K562 (cell line): ENCODE measurements around the gene RBMS3. TPM values are rescaled to one million over a fixed set of nuclear protein-coding genes. Genes with fewer than 3 reads are reported as not detected.

Experiments
- ATAC-seq: fragments of 200-7000 bp; cut with Tn5 transposase; 3 replicates; pipeline ENCODE4 v1.9.1; 2020; ENCODE audit warnings: moderate library complexity
- BruUV-seq: library from RNA; stranded (reverse); fragments of 400-500 nt; replicated peaks from 2 replicates; lab custom pipeline; 2021; lab: Mats Ljungman, UMichigan
- CTCF ChIA-PET: fragments of 300-600 bp; formaldehyde crosslinking; extraction: SDS; loops from one replicate; lab custom pipeline; 2021; ENCODE audit warnings: low intra/inter-chr PET ratio; lab: Yijun Ruan, JAX
- POLR2A ChIA-PET: fragments of 300-600, 350-650 bp; sonication (Branson Sonifier 250); formaldehyde crosslinking; extraction: SDS; loops from one replicate; lab custom pipeline; 2021; ENCODE audit warnings: antibody characterized with exemption, inconsistent platforms; lab: Yijun Ruan, JAX
- DNase-seq, 4 experiments: peaks; one replicate each; pipeline versions ENCODE4 v3.0.0 to v3.0.0-alpha.2; 2011 to 2018; ENCODE audit warnings: low spot score in 3 of 4, mixed read lengths in 3 of 4; ENCODE audit errors: extremely low read depth in 1 of 4
- FAIRE-seq: peaks from 2 replicates; lab custom pipeline; 2011; peaks lifted over from hg19 to GRCh38; lab: Jason Lieb, UNC
- H2AFZ ChIP-seq: 2 replicates; pipeline ENCODE4 v1.6.0; 2011; ENCODE audit warnings: low read depth, low read length, control low read depth, inconsistent platforms
- H3K27ac ChIP-seq: fragments of 200-600 bp; 3 replicates; pipeline ENCODE4 v1.8.0; 2011; ENCODE audit warnings: low read depth, mild to moderate bottlenecking, control low read depth, inconsistent platforms, low read length, moderate library complexity, mixed read lengths; ENCODE audit errors: extremely low read depth
- H3K27me3 ChIP-seq, 2 experiments: fragments of 300-600 bp in 1 of 2; 2 replicates in 1 of 2; 3 replicates in 1 of 2; pipeline versions ENCODE4 v1.6.0 to v1.8.0; 2011; ENCODE audit warnings: inconsistent platforms in 2 of 2, low read length in 2 of 2, mild to moderate bottlenecking in 1 of 2, mixed read lengths in 1 of 2, moderate library complexity in 1 of 2; ENCODE audit not compliant: control insufficient read depth in 2 of 2, insufficient read depth in 2 of 2
- H3K36me3 ChIP-seq: fragments of 300-600 bp; 3 replicates; pipeline ENCODE4 v1.8.0; 2011; ENCODE audit warnings: mild to moderate bottlenecking, low read length, inconsistent platforms; ENCODE audit not compliant: control insufficient read depth, insufficient read depth
- H3K4me1 ChIP-seq, 2 experiments: fragments of 200-600 bp in 1 of 2; replicated peaks in 1 of 2; 2 replicates in 1 of 2; 3 replicates in 1 of 2; pipeline versions ENCODE4 v1.5.1 to v1.8.0; 2011; ENCODE audit warnings: inconsistent platforms in 2 of 2, low read length in 2 of 2, mild to moderate bottlenecking in 1 of 2, mixed read lengths in 1 of 2, moderate library complexity in 1 of 2; ENCODE audit not compliant: control insufficient read depth in 2 of 2, insufficient read depth in 2 of 2
- H3K4me2 ChIP-seq: 2 replicates; pipeline ENCODE4 v1.6.1; 2011; ENCODE audit warnings: low read length, control low read depth, inconsistent platforms, mixed read lengths; ENCODE audit not compliant: insufficient read depth
- H3K4me3 ChIP-seq: fragments of 200-600 bp; sonication (generic), shearing (Covaris generic); 2 replicates; pipeline ENCODE4 v1.5.1; 2016; ENCODE audit warnings: control low read depth, inconsistent platforms
- H3K79me2 ChIP-seq: fragments of 200-600 bp; 3 replicates; pipeline ENCODE4 v1.8.0; 2011; ENCODE audit warnings: low read length, inconsistent platforms; ENCODE audit not compliant: control insufficient read depth, insufficient read depth
- H3K9ac ChIP-seq, 2 experiments: 2 replicates each; pipeline versions ENCODE4 v1.6.0 to v1.6.1; 2011; ENCODE audit warnings: low read depth in 2 of 2, low read length in 2 of 2, control low read depth in 1 of 2, inconsistent platforms in 1 of 2, mild to moderate bottlenecking in 1 of 2, mixed read lengths in 1 of 2; ENCODE audit not compliant: insufficient read depth in 1 of 2
- H3K9me1 ChIP-seq: one replicate; pipeline ENCODE4 v1.6.0; 2011; ENCODE audit warnings: inconsistent platforms, mild to moderate bottlenecking, low read length, moderate library complexity; ENCODE audit not compliant: control insufficient read depth, insufficient read depth
- H3K9me3 ChIP-seq: replicated peaks from 2 replicates; pipeline ENCODE4 v1.5.1; 2011; ENCODE audit warnings: low read depth, low read length, inconsistent platforms; ENCODE audit not compliant: control insufficient read depth, insufficient read depth
- H4K20me1 ChIP-seq: replicated peaks from 2 replicates; pipeline ENCODE4 v1.6.1; 2011; ENCODE audit warnings: low read length, inconsistent platforms, mixed read lengths; ENCODE audit not compliant: control insufficient read depth, insufficient read depth
- ATF3 ChIP-seq, 2 experiments: fragments of 450-650 bp in 1 of 2; sonication (generic) in 1 of 2; formaldehyde crosslinking in 1 of 2; IDR thresholded peaks in 1 of 2; conservative IDR thresholded peaks in 1 of 2; 2 replicates each; pipeline versions ENCODE4 v1.6.1 to v1.8.1; 2016 to 2023; ENCODE audit warnings: mild to moderate bottlenecking in 2 of 2, moderate library complexity in 2 of 2, inconsistent platforms in 1 of 2, missing genetic modification reagents in 1 of 2
- E2F3 ChIP-seq: fragments of 250-450 bp; sonication (Bioruptor Pico); IDR thresholded peaks from 2 replicates; pipeline ENCODE4 v1.4.0; 2020; ENCODE audit warnings: mild to moderate bottlenecking
- MCM5 ChIP-seq: fragments of 450-650 bp; IDR thresholded peaks from 2 replicates; pipeline ENCODE4 v1.6.1; 2016; ENCODE audit warnings: low read depth
- MTA2 ChIP-seq: fragments of 450-650 bp; IDR thresholded peaks from 2 replicates; pipeline ENCODE4 v1.6.1; 2016; ENCODE audit warnings: low read depth
- NR2C1 ChIP-seq, 2 experiments: fragments of 450-650 bp; IDR thresholded peaks; 2 replicates each; pipeline ENCODE4 v1.6.1; 2017; ENCODE audit warnings: mild to moderate bottlenecking in 2 of 2, antibody characterized with exemption in 1 of 2, inconsistent platforms in 1 of 2, missing compliant biosample characterization in 1 of 2, missing genetic modification characterization in 1 of 2
- SUPT5H ChIP-seq: fragments of 450-650 bp; IDR thresholded peaks from 2 replicates; pipeline ENCODE4 v1.6.1; 2016
- TOE1 ChIP-seq, 2 experiments: fragments of 450-650 bp in 1 of 2; sonication (generic) in 1 of 2; formaldehyde crosslinking in 1 of 2; IDR thresholded peaks; 2 replicates each; pipeline versions ENCODE4 v1.7.1 to v1.8.0; 2016 to 2022; ENCODE audit warnings: borderline replicate concordance in 2 of 2, mild to moderate bottlenecking in 2 of 2, antibody characterized with exemption in 1 of 2, inconsistent platforms in 1 of 2, low read depth in 1 of 2, missing genetic modification reagents in 1 of 2, moderate library complexity in 1 of 2
- ZBTB1 ChIP-seq: sonication (generic); formaldehyde crosslinking; IDR thresholded peaks from 2 replicates; pipeline ENCODE4 v1.8.1; 2023; ENCODE audit warnings: missing genetic modification reagents, low read depth, mild to moderate bottlenecking, borderline replicate concordance
- ZHX1 ChIP-seq: fragments of 150-350 bp; conservative IDR thresholded peaks from 2 replicates; pipeline ENCODE4 v1.6.1; 2014; ENCODE audit warnings: low read length
- ZNF133 ChIP-seq: fragments of 250-450 bp; sonication (Bioruptor Pico); IDR thresholded peaks from 2 replicates; pipeline ENCODE4 v1.4.0; 2020; ENCODE audit warnings: mild to moderate bottlenecking
- ZNF449 ChIP-seq: fragments of 250-450 bp; sonication (Bioruptor Pico); IDR thresholded peaks from 2 replicates; pipeline ENCODE4 v1.8.0; 2022; ENCODE audit warnings: moderate library complexity, mild to moderate bottlenecking, inconsistent platforms
- ZNF75A ChIP-seq: fragments of 450-650 bp; formaldehyde crosslinking; IDR thresholded peaks from 2 replicates; pipeline ENCODE4 v1.4.0; 2020; ENCODE audit warnings: mild to moderate bottlenecking
- ZNF778 ChIP-seq: fragments of 450-650 bp; formaldehyde crosslinking; IDR thresholded peaks from 2 replicates; pipeline ENCODE4 v1.4.0; 2020; ENCODE audit warnings: mild to moderate bottlenecking, moderate library complexity
- WGBS: fragments of 100-300 bp; shearing (Covaris generic); methylation state at CpG from one replicate; pipeline ENCODE4 v1.1.6; 2016; ENCODE audit warnings: low coverage, mixed read lengths; ENCODE audit not compliant: insufficient coverage; ENCODE audit errors: missing lambda C conversion rate; 5-methylcytosine and 5-hydroxymethylcytosine counted together
- in situ Hi-C: fragments of 300-500 bp; cut with MboI; formaldehyde crosslinking; loops from 4 replicates; pipeline ENCODE4 v1.15.0; 2018; ENCODE audit warnings: inconsistent platforms, mixed read lengths
- intact Hi-C: fragments of 100-400 bp; cut with micrococcal nuclease; formaldehyde crosslinking; loops from 2 replicates; pipeline ENCODE4 v1.14.2; 2022
- polyA plus RNA-seq, 8 experiments: library from polyadenylated mRNA; depleted of rRNA in 4 of 8; stranded (reverse) in 5 of 8; unstranded in 3 of 8; fragments of >200 nt; fragmentation: Nextera tagmentation in 2 of 8; fragmentation: Illumina TruSeq in 1 of 8; extraction: Ambion mirVana in 2 of 8; extraction: Trizol in 1 of 8; gene quantifications; 2 replicates each; pipeline versions ENCODE4 v1.2.1 to v1.2.3, GENCODE V29; 2011 to 2014; ENCODE audit warnings: inconsistent platforms in 1 of 8, missing spikeins in 1 of 8
- total RNA-seq, 7 experiments: library from RNA; depleted of rRNA in 6 of 7; stranded (reverse); fragments of >200 nt in 6 of 7; fragmentation: Illumina TruSeq in 2 of 7; extraction: Trizol in 2 of 7; gene quantifications; 2 replicates each; pipeline versions ENCODE4 v1.2.1 to v1.2.3, GENCODE V29; 2011 to 2021; ENCODE audit warnings: low replicate concordance in 1 of 7

Gene RBMS3
- total and polyA plus RNA-seq, 9 of the 15 experiments (the other 6 are each of a cell fraction or from before 2014, with no cell fraction given): 0.20 TPM; not detected in 8

GRCh38 chr3:29335438-29335837, 54.6 kb downstream of the RBMS3 start (continued):
- TF ChIP-seq ATF3 (IDR thresholded peaks at IDR 0.05): no peak
- no peak for TF ChIP-seq ATF3 (CRISPR knock-in tag; conservative IDR thresholded peaks at IDR 0.05)
- TF ChIP-seq MTA2: no peak
- TF ChIP-seq NR2C1 (IDR thresholded peaks at IDR 0.05): no peak
- TF ChIP-seq NR2C1 (tag; IDR thresholded peaks at IDR 0.05): no peak
- no peak for TF ChIP-seq E2F3
- TF ChIP-seq MCM5: no peak
- no peak for TF ChIP-seq TOE1 (IDR thresholded peaks at IDR 0.05; ENCODE audit: borderline replicate concordance)
- TF ChIP-seq TOE1 (CRISPR knock-in tag; IDR thresholded peaks at IDR 0.05; ENCODE audit: borderline replicate concordance, low read depth): no peak

- in situ Hi-C loops: no loop called here
- WGBS: 1% methylated on average over 4 of the region's 4 CpGs
Observed at GRCh38 chr3:29335943-29336342, 55.1 kb downstream of the RBMS3 start.

More at GRCh38 chr3:29335943-29336342, 55.1 kb downstream of the RBMS3 start:
- Histone ChIP-seq H3K9me1 (no peaks in the 10 kb centered on the region), H3K9ac (no peak overlapping the region), H3K4me1 (no peaks in the 10 kb centered on the region), H3K27me3 (no peaks in the 10 kb centered on the region), H3K27ac (no peak overlapping the region), H3K36me3 (no peaks in the 10 kb centered on the region), H3K79me2 (no peaks in the 10 kb centered on the region), H3K4me3 (no peak overlapping the region), H4K20me1 (no peaks in the 10 kb centered on the region), H2AFZ (no peak overlapping the region), H3K4me2 (no peak overlapping the region), H3K9me3 (no peaks in the 10 kb centered on the region; the same call in 1 of the 2 replicates)
- FAIRE-seq (no peak), DNase-seq (no peak), ATAC-seq (no peak)
- TF ChIP-seq ZNF449 (CRISPR knock-in tag): no peak
- TF ChIP-seq SUPT5H: no peak
- no peak for TF ChIP-seq ZBTB1
- no peak for TF ChIP-seq ZNF75A (CRISPR knock-in tag)
- TF ChIP-seq ZNF778 (CRISPR knock-in tag): no peak
- TF ChIP-seq ZNF133: no peak
- TF ChIP-seq ZHX1: no peak
- intact Hi-C loops: no loop called here
- BruUV-seq: no TSS peak
- CTCF ChIA-PET: no interaction called here
- POLR2A ChIA-PET: no interaction called here
